ENCODE data around the gene FN1.

DNA sequence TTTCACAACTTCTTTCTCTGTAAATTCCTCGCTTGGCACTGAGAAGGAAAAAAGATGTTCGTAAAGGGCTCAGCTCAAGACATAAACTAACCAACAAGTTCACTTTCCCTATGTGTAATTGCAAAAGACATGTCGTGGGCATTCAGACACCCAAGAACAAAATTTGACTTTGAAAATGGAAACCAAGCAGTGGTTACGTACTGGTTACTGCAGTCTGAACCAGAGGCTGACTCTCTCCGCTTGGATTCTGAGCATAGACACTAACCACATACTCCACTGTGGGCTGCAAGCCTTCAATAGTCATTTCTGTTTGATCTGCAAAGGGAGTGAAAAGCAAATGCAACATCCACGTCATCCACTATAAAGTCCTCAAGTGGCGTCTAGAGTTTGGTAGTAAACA lies 53.9 kb downstream of the FN1 start:
- TF ChIP-seq, protein P1, sequence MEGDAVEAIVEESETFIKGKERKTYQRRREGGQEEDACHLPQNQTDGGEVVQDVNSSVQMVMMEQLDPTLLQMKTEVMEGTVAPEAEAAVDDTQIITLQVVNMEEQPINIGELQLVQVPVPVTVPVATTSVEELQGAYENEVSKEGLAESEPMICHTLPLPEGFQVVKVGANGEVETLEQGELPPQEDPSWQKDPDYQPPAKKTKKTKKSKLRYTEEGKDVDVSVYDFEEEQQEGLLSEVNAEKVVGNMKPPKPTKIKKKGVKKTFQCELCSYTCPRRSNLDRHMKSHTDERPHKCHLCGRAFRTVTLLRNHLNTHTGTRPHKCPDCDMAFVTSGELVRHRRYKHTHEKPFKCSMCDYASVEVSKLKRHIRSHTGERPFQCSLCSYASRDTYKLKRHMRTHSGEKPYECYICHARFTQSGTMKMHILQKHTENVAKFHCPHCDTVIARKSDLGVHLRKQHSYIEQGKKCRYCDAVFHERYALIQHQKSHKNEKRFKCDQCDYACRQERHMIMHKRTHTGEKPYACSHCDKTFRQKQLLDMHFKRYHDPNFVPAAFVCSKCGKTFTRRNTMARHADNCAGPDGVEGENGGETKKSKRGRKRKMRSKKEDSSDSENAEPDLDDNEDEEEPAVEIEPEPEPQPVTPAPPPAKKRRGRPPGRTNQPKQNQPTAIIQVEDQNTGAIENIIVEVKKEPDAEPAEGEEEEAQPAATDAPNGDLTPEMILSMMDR (IDR thresholded peaks at IDR 0.05), result no peak
- no peak for TF ChIP-seq POLR2A (IDR thresholded peaks at IDR 0.05)

Measured in prostate gland (tissue), 2 donors.